K562 (cell line): ENCODE measurements around the gene SYNGR4. TPM values are rescaled to one million over a fixed set of nuclear protein-coding genes. Genes with fewer than 3 reads are reported as not detected.

Experiments
- ASH1L ChIP-seq: fragments of 450-650 bp; IDR thresholded peaks from 2 replicates; pipeline ENCODE4 v1.6.1; 2018; ENCODE audit warnings: borderline replicate concordance, mild to moderate bottlenecking, low read depth; ENCODE audit not compliant: partially characterized antibody
- CBX1 ChIP-seq: sonication (generic); IDR thresholded peaks from 2 replicates; pipeline ENCODE4 v1.6.1; 2016; ENCODE audit warnings: antibody characterized with exemption, low read depth, mild to moderate bottlenecking
- MED1 ChIP-seq: sonication (generic); formaldehyde crosslinking; IDR thresholded peaks from 2 replicates; pipeline ENCODE4 v1.8.1; 2023; ENCODE audit warnings: missing genetic modification reagents, borderline replicate concordance
- NFE2 ChIP-seq: IDR thresholded peaks from 2 replicates; pipeline ENCODE4 v1.6.1; 2014; ENCODE audit warnings: antibody characterized with exemption, low read depth
- NR4A1 ChIP-seq, 2 experiments: fragments of 250-450 bp in 1 of 2; fragments of 450-650 bp in 1 of 2; sonication (Bioruptor Pico) in 1 of 2; IDR thresholded peaks; 2 replicates each; pipeline versions ENCODE4 v1.4.0 to v1.6.1; 2016 to 2020; ENCODE audit warnings: mild to moderate bottlenecking in 2 of 2, missing compliant biosample characterization in 1 of 2, missing genetic modification characterization in 1 of 2, moderate library complexity in 1 of 2
- PHB2 ChIP-seq: fragments of 450-650 bp; IDR thresholded peaks from 2 replicates; pipeline ENCODE4 v1.6.1; 2017; ENCODE audit warnings: low read depth
- PRPF4 ChIP-seq: fragments of 200-400 bp; formaldehyde crosslinking; IDR thresholded peaks from one replicate; pipeline ENCODE4 v1.6.1; 2017; ENCODE audit warnings: low read length, low read depth, mild to moderate bottlenecking; ENCODE audit not compliant: insufficient read depth, poor library complexity, severe bottlenecking
- RBBP5 ChIP-seq: fragments of 200-600 bp; sonication (generic); IDR thresholded peaks from 2 replicates; pipeline ENCODE4 v1.6.1; 2012; ENCODE audit warnings: borderline replicate concordance, mild to moderate bottlenecking, low read length, control low read depth, inconsistent platforms; ENCODE audit not compliant: insufficient read depth, poor library complexity, severe bottlenecking
- SMARCA5 ChIP-seq: fragments of 450-650 bp; IDR thresholded peaks from 2 replicates; pipeline ENCODE4 v1.6.1; 2016
- TCF3 ChIP-seq: sonication (generic); formaldehyde crosslinking; IDR thresholded peaks from 2 replicates; pipeline ENCODE4 v1.4.0; 2020; ENCODE audit warnings: mild to moderate bottlenecking, missing genetic modification reagents
- ZNF324 ChIP-seq: fragments of 250-450 bp; sonication (Bioruptor Pico); IDR thresholded peaks from 2 replicates; pipeline ENCODE4 v1.4.0; 2020; ENCODE audit warnings: mild to moderate bottlenecking
- ZNF589 ChIP-seq: fragments of 200-800 bp; sonication (Bioruptor generic); IDR thresholded peaks from 2 replicates; pipeline ENCODE4 v1.6.1; 2016; ENCODE audit warnings: low read depth, missing genetic modification characterization, missing compliant biosample characterization
- polyA plus RNA-seq, 8 experiments: library from polyadenylated mRNA; depleted of rRNA in 4 of 8; stranded (reverse) in 5 of 8; unstranded in 3 of 8; fragments of >200 nt; fragmentation: Nextera tagmentation in 2 of 8; fragmentation: Illumina TruSeq in 1 of 8; extraction: Ambion mirVana in 2 of 8; extraction: Trizol in 1 of 8; gene quantifications; 2 replicates each; pipeline versions ENCODE4 v1.2.1 to v1.2.3, GENCODE V29; 2011 to 2014; ENCODE audit warnings: inconsistent platforms in 1 of 8, missing spikeins in 1 of 8
- total RNA-seq, 7 experiments: library from RNA; depleted of rRNA in 6 of 7; stranded (reverse); fragments of >200 nt in 6 of 7; fragmentation: Illumina TruSeq in 2 of 7; extraction: Trizol in 2 of 7; gene quantifications; 2 replicates each; pipeline versions ENCODE4 v1.2.1 to v1.2.3, GENCODE V29; 2011 to 2021; ENCODE audit warnings: low replicate concordance in 1 of 7
- TF ChIP-seq, protein P1 (sequence below): fragments of 250-450 bp; sonication (Bioruptor Pico); IDR thresholded peaks from 2 replicates; pipeline ENCODE4 v1.4.0; 2020; ENCODE audit warnings: borderline replicate concordance
- TF ChIP-seq, protein P2 (sequence below): fragments of 250-450 bp; sonication (Bioruptor Pico); IDR thresholded peaks from 2 replicates; pipeline ENCODE4 v1.5.0; 2022; ENCODE audit warnings: mild to moderate bottlenecking
- TF ChIP-seq, protein P3 (sequence below): sonication (generic); formaldehyde crosslinking; IDR thresholded peaks from 2 replicates; pipeline ENCODE4 v1.8.1; 2023; ENCODE audit warnings: mild to moderate bottlenecking, missing genetic modification reagents
- TF ChIP-seq, protein P4 (sequence below): fragments of 450-650 bp; IDR thresholded peaks from 2 replicates; pipeline ENCODE4 v1.6.1; 2017; ENCODE audit warnings: mild to moderate bottlenecking, moderate library complexity
- TF ChIP-seq, protein P5 (sequence below): fragments of 250-450 bp; sonication (Bioruptor Pico); IDR thresholded peaks from 2 replicates; pipeline ENCODE4 v1.8.0; 2022; ENCODE audit warnings: moderate library complexity, mild to moderate bottlenecking, inconsistent platforms

Gene SYNGR4
- total and polyA plus RNA-seq, 9 of the 15 experiments (the other 6 are each of a cell fraction or from before 2014, with no cell fraction given): 0.07 to 0.14 TPM; not detected in 7

DNA sequence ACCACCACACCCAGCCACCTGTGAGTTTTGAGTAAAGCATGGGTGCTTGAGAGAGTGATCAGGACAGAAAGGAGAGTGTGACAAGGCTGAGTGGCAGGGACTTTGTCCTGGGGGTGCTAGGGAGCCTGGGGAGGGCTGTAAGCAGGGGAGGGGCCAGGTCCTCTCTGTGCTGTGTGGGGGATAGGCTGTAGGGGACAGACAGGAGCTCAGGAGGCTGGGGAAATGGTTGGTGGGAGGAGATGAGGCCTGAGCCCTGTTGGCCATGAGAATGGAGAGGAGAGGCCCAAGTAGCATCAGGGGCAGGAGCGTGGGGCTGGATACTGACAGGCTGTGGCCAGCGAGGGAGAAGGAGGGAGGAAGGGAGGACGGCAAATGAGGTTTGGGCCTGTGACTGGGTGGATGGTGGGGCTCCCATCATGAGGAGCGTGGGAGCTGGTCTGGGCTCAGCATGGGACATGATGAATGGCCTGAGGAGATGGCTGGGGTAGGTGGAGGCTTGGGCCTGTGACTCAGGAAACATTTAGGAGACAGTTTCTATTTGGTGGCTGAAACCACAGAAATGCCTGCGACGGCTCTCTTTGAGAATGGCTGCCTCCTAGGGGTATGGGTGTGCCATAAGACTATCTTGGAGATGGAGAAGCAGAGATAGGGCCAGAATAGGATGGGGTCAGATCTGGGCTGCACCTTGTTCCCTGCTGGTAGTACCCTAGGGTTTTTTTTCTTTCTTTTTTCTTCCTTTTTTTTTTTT lies 54.3 kb downstream of the SYNGR4 start (continued):
- TF ChIP-seq NR4A1 (CRISPR knock-in tag; IDR thresholded peaks at IDR 0.05): no peak
- TF ChIP-seq NR4A1 (tag; IDR thresholded peaks at IDR 0.05): no peak
- TF ChIP-seq, protein P1, sequence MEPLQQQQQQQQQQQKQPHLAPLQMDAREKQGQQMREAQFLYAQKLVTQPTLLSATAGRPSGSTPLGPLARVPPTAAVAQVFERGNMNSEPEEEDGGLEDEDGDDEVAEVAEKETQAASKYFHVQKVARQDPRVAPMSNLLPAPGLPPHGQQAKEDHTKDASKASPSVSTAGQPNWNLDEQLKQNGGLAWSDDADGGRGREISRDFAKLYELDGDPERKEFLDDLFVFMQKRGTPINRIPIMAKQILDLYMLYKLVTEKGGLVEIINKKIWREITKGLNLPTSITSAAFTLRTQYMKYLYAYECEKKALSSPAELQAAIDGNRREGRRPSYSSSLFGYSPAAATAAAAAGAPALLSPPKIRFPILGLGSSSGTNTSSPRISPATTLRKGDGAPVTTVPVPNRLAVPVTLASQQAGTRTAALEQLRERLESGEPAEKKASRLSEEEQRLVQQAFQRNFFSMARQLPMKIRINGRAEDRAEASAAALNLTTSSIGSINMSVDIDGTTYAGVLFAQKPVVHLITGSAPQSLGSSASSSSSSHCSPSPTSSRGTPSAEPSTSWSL (CRISPR knock-in tag): no peak
- TF ChIP-seq, protein P2, sequence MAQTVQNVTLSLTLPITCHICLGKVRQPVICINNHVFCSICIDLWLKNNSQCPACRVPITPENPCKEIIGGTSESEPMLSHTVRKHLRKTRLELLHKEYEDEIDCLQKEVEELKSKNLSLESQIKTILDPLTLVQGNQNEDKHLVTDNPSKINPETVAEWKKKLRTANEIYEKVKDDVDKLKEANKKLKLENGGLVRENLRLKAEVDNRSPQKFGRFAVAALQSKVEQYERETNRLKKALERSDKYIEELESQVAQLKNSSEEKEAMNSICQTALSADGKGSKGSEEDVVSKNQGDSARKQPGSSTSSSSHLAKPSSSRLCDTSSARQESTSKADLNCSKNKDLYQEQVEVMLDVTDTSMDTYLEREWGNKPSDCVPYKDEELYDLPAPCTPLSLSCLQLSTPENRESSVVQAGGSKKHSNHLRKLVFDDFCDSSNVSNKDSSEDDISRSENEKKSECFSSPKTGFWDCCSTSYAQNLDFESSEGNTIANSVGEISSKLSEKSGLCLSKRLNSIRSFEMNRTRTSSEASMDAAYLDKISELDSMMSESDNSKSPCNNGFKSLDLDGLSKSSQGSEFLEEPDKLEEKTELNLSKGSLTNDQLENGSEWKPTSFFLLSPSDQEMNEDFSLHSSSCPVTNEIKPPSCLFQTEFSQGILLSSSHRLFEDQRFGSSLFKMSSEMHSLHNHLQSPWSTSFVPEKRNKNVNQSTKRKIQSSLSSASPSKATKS (CRISPR knock-in tag): no peak
- TF ChIP-seq, protein P3, sequence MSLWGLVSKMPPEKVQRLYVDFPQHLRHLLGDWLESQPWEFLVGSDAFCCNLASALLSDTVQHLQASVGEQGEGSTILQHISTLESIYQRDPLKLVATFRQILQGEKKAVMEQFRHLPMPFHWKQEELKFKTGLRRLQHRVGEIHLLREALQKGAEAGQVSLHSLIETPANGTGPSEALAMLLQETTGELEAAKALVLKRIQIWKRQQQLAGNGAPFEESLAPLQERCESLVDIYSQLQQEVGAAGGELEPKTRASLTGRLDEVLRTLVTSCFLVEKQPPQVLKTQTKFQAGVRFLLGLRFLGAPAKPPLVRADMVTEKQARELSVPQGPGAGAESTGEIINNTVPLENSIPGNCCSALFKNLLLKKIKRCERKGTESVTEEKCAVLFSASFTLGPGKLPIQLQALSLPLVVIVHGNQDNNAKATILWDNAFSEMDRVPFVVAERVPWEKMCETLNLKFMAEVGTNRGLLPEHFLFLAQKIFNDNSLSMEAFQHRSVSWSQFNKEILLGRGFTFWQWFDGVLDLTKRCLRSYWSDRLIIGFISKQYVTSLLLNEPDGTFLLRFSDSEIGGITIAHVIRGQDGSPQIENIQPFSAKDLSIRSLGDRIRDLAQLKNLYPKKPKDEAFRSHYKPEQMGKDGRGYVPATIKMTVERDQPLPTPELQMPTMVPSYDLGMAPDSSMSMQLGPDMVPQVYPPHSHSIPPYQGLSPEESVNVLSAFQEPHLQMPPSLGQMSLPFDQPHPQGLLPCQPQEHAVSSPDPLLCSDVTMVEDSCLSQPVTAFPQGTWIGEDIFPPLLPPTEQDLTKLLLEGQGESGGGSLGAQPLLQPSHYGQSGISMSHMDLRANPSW: no peak
- TF ChIP-seq, protein P4, sequence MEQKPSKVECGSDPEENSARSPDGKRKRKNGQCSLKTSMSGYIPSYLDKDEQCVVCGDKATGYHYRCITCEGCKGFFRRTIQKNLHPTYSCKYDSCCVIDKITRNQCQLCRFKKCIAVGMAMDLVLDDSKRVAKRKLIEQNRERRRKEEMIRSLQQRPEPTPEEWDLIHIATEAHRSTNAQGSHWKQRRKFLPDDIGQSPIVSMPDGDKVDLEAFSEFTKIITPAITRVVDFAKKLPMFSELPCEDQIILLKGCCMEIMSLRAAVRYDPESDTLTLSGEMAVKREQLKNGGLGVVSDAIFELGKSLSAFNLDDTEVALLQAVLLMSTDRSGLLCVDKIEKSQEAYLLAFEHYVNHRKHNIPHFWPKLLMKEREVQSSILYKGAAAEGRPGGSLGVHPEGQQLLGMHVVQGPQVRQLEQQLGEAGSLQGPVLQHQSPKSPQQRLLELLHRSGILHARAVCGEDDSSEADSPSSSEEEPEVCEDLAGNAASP: no peak
- TF ChIP-seq MED1 (CRISPR knock-in tag): no peak
- TF ChIP-seq ASH1L: no peak
- no peak for TF ChIP-seq CBX1
- no peak for TF ChIP-seq ZNF589
- TF ChIP-seq SMARCA5: peak; percentile 43; the same call in 1 of the 2 replicates
- TF ChIP-seq, protein P5, sequence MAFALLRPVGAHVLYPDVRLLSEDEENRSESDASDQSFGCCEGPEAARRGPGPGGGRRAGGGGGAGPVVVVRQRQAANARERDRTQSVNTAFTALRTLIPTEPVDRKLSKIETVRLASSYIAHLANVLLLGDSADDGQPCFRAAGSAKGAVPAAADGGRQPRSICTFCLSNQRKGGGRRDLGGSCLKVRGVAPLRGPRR (CRISPR knock-in tag): no peak
- TF ChIP-seq ZNF324 (CRISPR knock-in tag): no peak
- no peak for TF ChIP-seq PRPF4
- TF ChIP-seq TCF3 (CRISPR knock-in tag): no peak; the same call in 1 of the 2 replicates
- TF ChIP-seq NFE2: 0 out of 2 replicates have a peak, but pooled peaks have one; percentile 43
- TF ChIP-seq RBBP5: no peak
- TF ChIP-seq PHB2: no peak
